Pons (tissue), 1 donor: Measurements from ENCODE around the gene TCEAL6.
"Not testable (repeated sequence)": the region's sequence is repeated elsewhere in the genome, so short reads cannot be mapped to it uniquely, and the experiment has no call there.

ENCODE experiments used
- DNase-seq: peaks from one replicate; pipeline ENCODE4 v3.0.0-alpha.2; 2016; ENCODE audit warnings: low spot score

Gene TCEAL6

GRCh38 chrX:102142274-102142673, at the start of gene TCEAL6:
Gene TCEAL6, minus strand, starts transcription at chrX:102142481.
- DNase-seq, result not testable (repeated sequence)

GRCh38 chrX:102185967-102186720, 43.9 kb upstream of the TCEAL6 start:
- DNase-seq, result no peak

- peak; percentile 79 for DNase-seq
These were observed 13.5 kb upstream of the TCEAL6 start, which contains the start of gene BEX5 for GRCh38 chrX:102155806-102156179. Gene BEX5, minus strand, starts transcription at chrX:102155977. Its CDS starts 1,712 bp downstream, at chrX:102154265.

GRCh38 chrX:102154900-102155805, 12.9 kb upstream of the TCEAL6 start:
- peak; percentile 4 for DNase-seq

GRCh38 chrX:102154218-102154860, 12.1 kb upstream of the TCEAL6 start:
- DNase-seq, result peak; percentile 2

- not testable (repeated sequence) for DNase-seq
These were observed 650 bp downstream of the TCEAL6 start for GRCh38 chrX:102141631-102142030.

GRCh38 chrX:102140876-102141275, 1.4 kb downstream of the TCEAL6 start:
- DNase-seq, result not testable (repeated sequence)

- no peak for DNase-seq
These were observed 4.2 kb downstream of the TCEAL6 start for GRCh38 chrX:102138064-102138463.

GRCh38 chrX:102129473-102129872, 12.8 kb downstream of the TCEAL6 start:
- peak; percentile 6 for DNase-seq

GRCh38 chrX:102126863-102127262, 15.4 kb downstream of the TCEAL6 start:
- DNase-seq, result no peak

- DNase-seq, result not testable (repeated sequence)
These were observed 16.0 kb downstream of the TCEAL6 start for GRCh38 chrX:102126080-102126818.

- DNase-seq, result peak; percentile 3
These were observed 16.8 kb downstream of the TCEAL6 start, which contains the start of gene TCEAL2 for GRCh38 chrX:102125436-102125835. Gene TCEAL2, plus strand, starts transcription at chrX:102125679. Its CDS starts 1,152 bp downstream, at chrX:102126831.

- DNase-seq, result not testable (repeated sequence)
These were observed 17.3 kb downstream of the TCEAL6 start for GRCh38 chrX:102125014-102125413.

GRCh38 chrX:102115748-102116147, 26.5 kb downstream of the TCEAL6 start:
- no peak for DNase-seq

GRCh38 chrX:102113367-102113766, 28.9 kb downstream of the TCEAL6 start:
- no peak for DNase-seq
